Suprapubic skin (tissue), 3 donors: ENCODE results near the gene SFTPD.

Source experiments
- EP300 ChIP-seq: sonication (generic); formaldehyde crosslinking; IDR thresholded peaks from one replicate; pipeline ENCODE4 v1.6.1; 2017; ENCODE audit warnings: antibody characterized with exemption
- TF ChIP-seq, protein P1 (sequence below), 2 donors: fragments of 200-600 bp in 1 of 2; fragments of 450-650 bp in 1 of 2; sonication (generic) in 1 of 2; IDR thresholded peaks; one replicate each; pipeline ENCODE4 v1.5.1; 2016 to 2019; ENCODE audit warnings: antibody characterized with exemption in 2 of 2, mild to moderate bottlenecking in 1 of 2, moderate library complexity in 1 of 2

DNA sequence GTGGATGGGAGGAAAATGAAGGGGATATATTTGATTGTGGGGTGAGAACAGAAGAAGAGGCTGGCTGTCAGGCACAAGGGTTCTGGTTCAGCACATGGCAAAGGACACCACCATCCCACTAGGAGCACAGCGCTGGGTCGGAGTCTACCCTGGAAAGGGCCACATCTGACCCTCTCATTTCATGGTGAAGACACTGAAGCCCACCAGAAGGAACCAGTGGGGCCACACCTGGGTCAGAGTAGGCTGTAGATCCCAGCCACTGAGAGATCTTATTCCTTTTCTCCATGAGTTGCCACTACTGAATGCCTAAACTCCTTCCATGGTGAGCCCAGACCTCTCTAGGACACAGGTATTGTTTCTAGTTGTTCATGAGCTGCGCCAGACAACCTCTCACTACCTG is 25.8 kb downstream of the SFTPD start:
- TF ChIP-seq, protein P1, sequence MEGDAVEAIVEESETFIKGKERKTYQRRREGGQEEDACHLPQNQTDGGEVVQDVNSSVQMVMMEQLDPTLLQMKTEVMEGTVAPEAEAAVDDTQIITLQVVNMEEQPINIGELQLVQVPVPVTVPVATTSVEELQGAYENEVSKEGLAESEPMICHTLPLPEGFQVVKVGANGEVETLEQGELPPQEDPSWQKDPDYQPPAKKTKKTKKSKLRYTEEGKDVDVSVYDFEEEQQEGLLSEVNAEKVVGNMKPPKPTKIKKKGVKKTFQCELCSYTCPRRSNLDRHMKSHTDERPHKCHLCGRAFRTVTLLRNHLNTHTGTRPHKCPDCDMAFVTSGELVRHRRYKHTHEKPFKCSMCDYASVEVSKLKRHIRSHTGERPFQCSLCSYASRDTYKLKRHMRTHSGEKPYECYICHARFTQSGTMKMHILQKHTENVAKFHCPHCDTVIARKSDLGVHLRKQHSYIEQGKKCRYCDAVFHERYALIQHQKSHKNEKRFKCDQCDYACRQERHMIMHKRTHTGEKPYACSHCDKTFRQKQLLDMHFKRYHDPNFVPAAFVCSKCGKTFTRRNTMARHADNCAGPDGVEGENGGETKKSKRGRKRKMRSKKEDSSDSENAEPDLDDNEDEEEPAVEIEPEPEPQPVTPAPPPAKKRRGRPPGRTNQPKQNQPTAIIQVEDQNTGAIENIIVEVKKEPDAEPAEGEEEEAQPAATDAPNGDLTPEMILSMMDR (IDR thresholded peaks at IDR 0.05) = no peak
- no peak for TF ChIP-seq EP300
